T follicular helper cell (primary cell): ENCODE data around the gene SRSF8.
"Not testable (repeated sequence)": the region's sequence is repeated elsewhere in the genome, so short reads cannot be mapped to it uniquely, and the experiment has no call there.

ENCODE experiments used
- DNase-seq: peaks from one replicate; pipeline ENCODE4 v3.0.0-alpha.2; 2020; ENCODE audit warnings: low read depth

The SRSF8 gene

DNA sequence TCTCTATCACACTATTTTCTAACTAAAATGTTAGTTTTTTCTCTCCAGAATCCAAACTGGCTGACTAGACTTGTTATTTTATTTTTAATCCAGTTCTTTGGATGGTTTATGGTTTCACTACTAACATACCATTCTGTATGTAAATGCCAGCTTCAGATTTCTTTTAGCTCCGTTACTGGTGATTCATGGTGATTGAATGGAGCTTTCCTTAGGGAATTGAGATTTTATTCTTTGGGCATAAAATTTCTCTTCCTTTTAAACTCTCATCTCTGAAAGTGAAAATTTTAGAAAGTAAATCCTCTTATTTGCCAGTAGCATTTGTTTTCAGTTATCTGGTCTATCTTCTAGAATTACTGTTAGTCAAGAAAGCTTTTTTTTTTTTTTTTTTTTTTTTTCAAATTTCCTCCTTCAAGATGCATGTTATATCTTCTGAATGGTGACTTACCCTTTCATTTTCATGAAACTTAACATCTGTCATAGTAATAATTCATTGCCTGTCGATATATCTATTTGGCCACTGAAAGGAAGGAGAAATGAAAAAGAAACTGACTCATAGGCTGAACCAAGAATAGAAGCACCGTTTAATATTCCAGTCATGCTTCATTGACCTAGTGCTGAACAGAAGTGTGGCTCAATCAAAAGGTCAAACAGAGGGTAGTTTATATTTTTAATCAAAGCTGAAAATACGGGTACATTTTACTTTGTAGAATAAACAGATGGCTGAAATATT, 29.3 kb downstream of the SRSF8 start:
- no peak for DNase-seq

DNA sequence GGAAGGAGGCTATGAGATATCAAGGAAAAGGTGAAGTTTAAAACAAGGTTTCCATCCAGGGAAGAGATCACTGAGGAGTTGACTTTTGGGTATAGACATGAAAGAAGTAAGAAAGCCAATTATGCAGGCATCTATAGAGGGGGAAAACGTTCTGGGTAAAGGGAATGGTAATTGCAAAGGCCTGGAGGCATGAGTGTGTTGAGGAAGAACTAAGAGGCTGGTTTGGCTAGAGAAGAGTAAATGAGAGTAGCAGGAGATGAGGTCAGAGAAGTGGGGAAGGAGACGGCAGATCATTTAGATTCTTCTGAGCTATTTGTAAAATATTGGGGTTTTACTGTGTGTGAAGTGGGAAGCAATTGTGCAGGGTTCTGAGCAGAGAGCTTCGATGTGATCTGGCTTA, 30.5 kb downstream of the SRSF8 start:
- no peak for DNase-seq

DNA sequence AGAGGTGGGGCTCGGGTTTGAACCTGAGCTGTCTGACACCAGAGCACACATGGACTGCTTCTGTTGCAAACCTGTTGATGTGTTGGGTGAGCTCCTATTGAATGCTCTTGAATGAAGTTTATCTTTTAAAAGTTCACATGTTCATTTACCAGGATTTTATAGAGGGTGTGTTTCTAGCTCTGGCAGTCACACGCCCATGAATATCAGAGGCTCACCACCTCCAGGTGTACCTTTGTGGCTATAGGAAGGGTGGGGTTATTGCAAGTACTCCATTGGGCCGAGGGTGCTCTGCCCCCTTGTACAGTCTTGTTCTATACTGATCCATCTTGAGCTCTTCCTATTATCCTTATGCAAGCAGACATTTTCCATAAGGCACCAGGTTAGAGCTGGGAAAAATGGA, 32.1 kb downstream of the SRSF8 start:
- DNase-seq = no peak

DNA sequence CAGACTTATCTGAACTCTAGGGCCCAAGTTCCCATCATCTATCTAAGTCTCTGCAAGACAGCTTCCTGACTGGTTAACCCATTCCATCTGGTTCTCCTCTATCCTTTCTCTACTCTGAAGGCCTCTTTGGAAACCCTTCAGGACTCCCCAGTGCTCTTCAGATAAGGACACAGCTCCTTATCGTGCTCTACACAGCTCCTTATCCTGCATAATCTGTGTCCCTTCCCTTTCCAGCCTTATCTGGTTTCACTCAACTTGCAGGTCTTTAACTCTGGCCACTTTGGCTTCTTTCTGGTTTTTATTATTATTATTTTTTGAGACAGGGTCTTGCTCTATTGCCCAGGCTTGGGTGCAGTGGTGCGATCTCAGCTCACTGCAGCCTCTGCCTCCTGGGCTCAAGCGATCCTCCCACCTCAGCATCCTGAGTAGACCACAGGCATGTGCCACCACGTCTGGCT, 33.5 kb downstream of the SRSF8 start:
- DNase-seq = no peak

DNA sequence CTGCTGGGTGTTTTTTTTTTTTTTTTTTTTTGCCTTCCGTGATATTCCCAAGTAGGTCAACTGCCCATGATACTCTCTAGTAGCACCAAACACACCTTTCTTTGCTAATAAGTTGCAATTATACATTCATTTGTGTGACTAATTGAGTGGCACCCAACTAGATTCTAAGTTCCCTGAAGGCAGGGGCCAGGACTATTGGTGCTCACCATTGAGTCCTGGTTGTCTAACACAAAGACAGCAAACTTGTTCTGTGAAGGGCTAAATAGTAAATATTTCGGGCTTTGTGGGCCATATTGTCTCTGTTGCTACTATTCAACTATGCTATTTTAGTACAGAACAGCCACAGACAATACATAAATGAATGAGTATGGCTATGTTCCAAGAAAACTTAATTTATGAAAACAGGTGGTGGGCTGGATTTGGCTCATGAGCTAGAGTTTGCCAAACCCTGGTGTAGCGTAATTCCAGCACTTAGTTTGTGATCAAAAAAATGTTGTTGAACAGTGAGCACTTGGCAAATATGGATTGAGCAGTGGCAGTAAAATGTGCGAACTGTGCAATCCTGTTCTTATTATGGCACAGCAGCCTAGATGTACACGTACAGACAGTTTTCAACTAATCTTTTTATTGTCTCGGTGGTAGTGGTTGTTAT, 34.3 kb downstream of the SRSF8 start:
- no peak for DNase-seq

DNA sequence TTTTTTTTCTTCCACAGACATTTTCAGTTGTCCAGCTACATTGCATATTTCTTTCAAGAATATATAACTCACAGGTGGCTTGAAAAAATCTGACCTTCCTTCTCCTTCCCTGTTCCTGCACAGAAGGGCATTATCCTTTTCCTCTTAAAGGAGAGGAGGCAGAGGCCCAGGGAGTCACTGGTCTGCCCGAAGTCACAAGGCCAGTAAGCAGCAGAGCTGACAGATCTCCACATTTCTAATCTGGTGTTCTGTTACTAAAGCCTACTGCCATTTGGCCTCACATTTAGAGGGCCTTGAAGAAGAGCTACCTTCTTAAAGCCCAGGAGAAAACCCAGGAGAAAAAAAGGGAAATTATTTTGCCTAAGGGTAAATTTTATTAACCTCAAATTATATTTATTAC, 35.2 kb downstream of the SRSF8 start:
- no peak for DNase-seq

DNA sequence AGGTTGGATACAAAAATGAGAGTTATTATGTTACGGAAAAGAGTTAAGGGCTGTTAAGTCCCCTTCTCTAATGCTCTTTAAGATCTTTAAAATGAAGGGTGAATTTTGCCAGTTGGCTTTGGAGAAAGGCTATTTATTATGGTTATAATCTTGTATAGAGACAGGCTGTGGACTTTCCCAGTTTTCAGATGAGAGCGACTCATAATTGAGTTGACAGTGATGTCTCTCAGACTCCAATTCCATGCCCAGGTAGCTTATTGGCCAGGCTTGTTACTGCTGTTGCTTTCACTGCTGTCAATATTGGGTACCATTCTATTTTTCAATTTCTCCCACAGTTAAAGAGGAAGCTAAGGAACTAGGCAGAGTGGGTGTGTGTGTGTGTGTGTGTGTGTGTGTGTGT, 36.0 kb downstream of the SRSF8 start:
- DNase-seq = no peak

DNA sequence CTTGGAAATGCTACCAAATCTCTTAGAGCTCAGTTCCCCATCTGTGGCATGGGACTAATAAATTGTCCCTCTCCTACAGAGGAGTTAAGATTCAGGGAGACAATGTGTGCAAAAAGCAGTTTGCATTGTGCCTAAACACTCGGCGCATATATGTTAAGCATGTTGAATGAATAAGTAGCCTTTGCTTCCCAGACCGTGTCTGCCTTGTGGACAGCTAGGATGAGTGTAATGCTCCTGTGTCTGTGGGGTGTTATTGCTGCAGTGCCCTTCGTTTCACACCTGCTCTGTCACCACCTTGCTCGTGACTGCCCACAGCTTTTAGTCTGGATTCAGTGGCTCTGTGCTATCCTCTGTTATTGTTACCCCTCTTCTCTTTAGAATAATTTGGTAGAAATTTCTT, 37.0 kb downstream of the SRSF8 start:
- no peak for DNase-seq

DNA sequence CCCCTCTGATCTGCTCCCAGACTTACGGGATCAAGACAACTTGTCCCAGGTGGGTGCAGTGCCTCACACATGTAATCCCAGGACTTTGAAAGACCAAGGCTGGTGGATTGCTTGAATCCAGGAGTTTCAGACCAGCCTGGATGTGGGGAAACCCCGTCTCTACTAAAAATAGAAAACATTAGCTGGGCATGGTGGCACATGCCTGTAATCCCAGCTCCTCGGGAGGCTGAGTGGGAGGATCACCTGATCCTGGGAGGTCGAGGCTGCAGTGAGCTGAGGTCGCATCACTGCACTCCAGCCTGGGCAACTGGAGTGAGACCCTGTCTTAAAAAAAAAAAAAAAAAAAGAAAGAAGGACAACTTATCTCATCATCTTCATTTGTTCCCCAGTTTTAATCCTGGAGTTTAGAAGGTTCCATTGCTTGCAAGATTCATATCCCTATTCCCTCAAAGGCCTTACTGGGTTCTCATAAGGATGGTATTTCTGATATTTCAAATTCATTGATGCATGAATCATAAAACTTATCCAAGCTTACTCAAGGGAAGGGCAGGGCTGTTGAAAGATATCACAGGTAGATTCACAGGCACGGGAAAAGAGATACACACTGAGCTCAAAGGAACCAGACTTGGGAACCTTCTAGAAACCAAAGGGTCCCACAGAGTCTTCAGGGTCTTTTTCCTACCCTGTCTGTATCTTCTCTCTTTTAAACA, 37.6 kb downstream of the SRSF8 start:
- no peak for DNase-seq

DNA sequence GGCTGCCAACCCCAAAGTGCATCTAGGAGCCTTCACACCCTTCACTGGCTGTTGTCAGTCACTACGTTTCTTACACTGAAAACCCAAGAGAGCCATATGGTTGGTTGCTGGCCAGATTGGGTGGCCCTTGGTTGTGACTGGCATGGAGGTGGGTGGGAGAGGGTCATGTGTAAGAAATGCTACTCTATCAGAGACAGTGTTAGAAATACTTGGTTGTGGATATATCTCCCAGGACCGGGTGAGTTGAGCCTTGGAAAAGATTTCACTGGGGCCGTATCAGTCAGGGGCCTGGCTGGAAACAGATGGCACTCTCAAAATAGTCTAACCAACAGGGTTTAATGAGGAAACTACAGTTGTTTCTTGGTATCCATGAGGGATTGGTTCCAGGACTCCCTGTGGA, 38.1 kb downstream of the SRSF8 start:
- no peak for DNase-seq

DNA sequence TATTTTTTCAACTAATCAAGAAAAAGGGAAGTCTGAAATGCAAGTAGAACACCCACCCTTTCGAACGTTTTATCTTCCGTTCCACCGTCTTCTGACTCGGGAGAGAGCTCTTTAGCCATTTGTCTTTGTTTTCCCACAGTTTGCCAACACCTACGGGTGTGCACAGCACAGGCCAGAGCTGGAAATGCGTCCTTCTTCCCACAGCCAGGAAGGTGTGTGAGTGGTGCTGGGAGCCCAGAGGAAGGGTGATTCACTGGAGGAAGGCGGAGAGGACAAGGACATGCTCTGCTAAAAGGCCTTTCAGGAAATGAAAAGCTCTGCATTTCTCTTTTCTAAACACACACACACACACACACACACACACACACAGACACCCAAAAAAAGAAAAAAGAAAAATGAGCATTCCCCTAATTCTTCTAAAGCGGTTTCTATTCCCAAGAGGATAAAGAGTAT, 41.5 kb downstream of the SRSF8 start:
- no peak for DNase-seq

DNA sequence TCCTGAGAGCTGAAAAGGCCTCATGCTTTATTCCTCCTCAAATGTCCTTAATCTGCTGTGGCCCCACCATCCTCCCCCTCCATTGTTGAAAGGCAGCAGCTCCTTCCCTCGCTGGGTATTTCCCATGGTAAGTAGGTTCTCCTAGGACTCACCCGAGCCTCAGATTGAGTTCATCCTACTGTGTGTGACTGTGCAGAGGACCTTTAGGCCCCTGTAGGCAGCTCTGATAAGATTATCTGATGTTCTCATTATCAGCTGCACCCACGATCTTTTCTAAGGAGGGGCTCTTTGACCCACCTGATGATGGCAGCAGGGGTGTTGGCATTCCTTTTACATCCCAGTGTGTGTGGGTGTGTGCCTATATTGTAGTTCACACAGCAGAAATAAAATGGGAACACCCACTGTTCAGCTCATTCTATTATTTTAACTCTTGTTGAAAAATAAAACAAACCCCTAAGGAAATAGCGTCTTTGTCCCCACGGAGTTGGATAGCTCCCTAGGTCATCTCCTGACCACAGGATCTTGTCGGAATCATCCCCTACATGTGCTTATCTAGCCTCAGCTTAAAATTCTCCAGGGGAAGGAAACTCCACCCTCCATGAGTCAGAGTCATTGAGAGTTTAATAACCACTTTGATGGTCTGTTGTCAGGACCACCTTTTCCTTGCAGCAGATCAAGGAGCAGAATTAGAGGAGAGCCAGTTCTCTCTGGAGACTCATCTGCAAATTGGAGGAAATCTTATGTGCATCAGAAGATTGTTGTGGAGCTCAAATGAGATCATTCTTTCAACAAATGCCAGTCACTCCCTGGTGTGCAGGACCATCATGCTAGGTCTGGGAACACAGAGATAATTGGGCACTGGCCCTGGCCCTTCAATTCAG, 42.2 kb downstream of the SRSF8 start:
- no peak for DNase-seq

DNA sequence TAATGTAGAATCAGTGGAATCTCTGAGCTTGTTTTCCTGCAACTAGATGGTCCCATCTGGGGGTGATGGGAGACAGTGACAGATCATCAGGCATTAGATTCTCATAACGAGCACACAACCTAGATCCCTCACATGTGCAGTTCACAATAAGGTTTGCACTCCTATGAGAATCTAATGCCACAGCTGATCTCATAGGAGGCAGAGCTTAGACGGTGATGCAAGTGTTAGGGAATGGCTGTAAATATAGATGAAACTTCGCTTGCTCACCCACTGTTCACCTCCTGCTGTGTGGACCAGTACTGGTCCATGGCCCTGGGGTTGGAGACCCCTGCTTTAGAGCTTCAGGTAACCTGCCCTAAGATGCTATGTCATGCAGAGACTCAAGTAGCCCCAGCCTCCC, 44.8 kb downstream of the SRSF8 start:
- DNase-seq = not testable (repeated sequence)

DNA sequence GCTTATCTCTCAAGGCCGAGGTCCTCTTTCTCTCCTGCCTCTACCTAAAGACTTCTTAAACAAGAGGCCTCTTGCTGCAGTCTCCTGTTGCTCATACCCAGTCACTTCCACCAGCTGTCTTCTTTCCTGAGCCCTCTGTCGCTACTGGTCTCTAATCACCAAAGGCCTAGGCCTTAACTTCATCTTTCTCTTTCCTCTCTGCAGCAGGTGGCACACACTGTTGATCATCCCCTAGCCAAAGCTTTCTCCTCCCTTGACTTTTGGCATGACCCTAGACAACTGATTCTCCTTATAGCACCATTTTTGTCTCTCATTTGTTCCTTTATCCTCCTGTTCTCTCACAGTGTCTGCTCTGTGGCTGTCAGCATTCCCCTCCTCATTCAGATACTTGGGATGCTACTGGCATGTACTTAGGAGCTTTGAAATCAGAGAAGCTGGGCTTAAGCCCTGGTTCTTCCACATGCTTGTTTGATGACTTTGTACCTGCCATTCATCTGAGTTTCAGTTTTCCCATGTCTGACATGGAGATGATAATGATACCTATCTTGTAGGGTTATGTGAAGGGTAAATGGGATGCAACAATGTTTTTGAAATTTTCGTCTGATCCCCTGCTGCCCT, 45.3 kb downstream of the SRSF8 start:
- DNase-seq = no peak

DNA sequence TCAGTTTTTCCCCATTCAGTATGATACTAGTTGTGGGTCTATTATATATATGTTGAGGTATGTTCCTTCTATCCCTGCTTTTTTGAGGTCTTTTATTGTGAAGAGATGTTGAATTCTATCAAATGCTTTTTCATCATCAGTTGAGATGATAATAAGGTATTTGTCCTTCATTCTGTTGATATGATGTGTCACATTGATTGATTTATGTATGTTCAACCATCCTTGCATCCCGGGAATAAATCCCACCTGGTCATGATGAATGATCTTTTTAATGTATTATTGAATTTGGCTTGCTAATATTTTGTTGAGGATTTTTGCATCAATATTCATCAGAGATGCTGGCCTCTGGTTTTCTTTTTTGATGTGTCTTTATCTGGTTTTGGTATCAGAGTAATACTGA, 48.9 kb downstream of the SRSF8 start:
- no peak for DNase-seq

DNA sequence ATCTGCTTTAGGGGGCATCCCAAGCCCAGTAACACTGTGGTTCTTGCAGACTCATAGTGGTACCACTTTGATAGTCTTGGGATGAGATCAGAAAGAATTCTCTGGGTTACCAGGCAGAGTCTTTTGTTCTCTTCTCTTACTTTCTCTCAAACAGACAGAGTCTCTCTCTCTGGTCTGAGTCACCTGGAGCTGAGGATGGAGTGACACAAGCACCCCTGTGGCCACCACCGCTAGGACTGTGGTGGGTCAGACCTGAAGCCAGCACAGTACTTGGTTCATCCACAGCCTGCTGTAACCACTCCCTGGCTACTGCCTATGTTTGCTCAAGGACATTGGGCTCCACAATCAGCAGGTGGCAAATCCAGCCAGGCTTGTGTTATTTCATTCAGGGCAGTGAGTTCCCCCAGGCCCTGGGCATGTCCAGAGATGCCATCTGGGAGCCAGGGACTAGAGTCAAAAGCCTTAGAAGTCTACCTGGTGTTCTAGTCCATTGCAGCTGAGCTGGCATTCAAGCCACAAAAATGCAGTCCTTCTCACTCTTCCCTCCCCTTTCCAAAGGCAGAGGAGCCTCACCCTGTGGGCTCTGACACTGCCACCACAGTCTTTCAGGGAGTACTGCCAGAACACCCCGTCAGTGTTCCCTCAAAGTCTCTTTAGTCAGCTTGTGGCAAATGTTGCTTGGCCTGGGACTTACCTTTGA, 52.8 kb downstream of the SRSF8 start:
- DNase-seq = no peak
